IgD-negative memory B cell (primary cell): ENCODE results near the gene MPZL1. TPM values are rescaled to one million over a fixed set of nuclear protein-coding genes. Genes with fewer than 3 reads are reported as not detected.

Source experiments
- H3K27ac Mint-ChIP-seq, 3 donors: one replicate each; pipeline ENCODE4 v1.8.0; 2020 to 2022; ENCODE audit warnings: mild to moderate bottlenecking in 3 of 3, mixed read lengths in 3 of 3, moderate library complexity in 1 of 3
- H3K27me3 Mint-ChIP-seq: one replicate; pipeline ENCODE4 v1.8.0; 2021; ENCODE audit warnings: mixed read lengths
- H3K36me3 Mint-ChIP-seq: one replicate; pipeline ENCODE4 v1.8.0; 2020; ENCODE audit warnings: mild to moderate bottlenecking, mixed read lengths
- H3K4me1 Mint-ChIP-seq, 3 donors: one replicate each; pipeline ENCODE4 v1.8.0; 2020 to 2022; ENCODE audit warnings: mixed read lengths in 3 of 3, mild to moderate bottlenecking in 1 of 3
- H3K4me3 Mint-ChIP-seq, 4 donors: one replicate each; pipeline ENCODE4 v1.8.0; 2020 to 2022; ENCODE audit warnings: mild to moderate bottlenecking in 4 of 4, mixed read lengths in 4 of 4, moderate library complexity in 3 of 4
- H3K9me3 Mint-ChIP-seq, 3 donors: one replicate each; pipeline ENCODE4 v1.8.0; 2020 to 2021; ENCODE audit warnings: mixed read lengths in 3 of 3, mild to moderate bottlenecking in 1 of 3
- polyA plus RNA-seq: library from polyadenylated mRNA; unstranded; fragments of 300-500 nt; fragmentation: Illumina TruSeq; gene quantifications from one replicate; pipeline ENCODE4 v1.2.3, GENCODE V29; 2021

Gene MPZL1
- polyA plus RNA-seq, 1 donor from 2014 or later, result 33.8 TPM

GRCh38 chr1:167777269-167777650 is 55.5 kb downstream of the MPZL1 start:
- H3K4me1 Mint-ChIP-seq, result peaks cover 0 to 3% (median 2%) of the 10 kb centered on the region in 3 donors
- peaks cover 0 to 13% (median 3%) of the 10 kb centered on the region in 3 donors for H3K9me3 Mint-ChIP-seq
- no peaks in the 10 kb centered on the region for H3K27me3 Mint-ChIP-seq
- no peak overlapping the region for H3K4me3 Mint-ChIP-seq
- H3K36me3 Mint-ChIP-seq, result peaks cover 14% of the 10 kb centered on the region
- H3K27ac Mint-ChIP-seq, result peak overlapping the region in 1 of 3 donors; percentile 66

- Mint-ChIP-seq H3K36me3 (peaks cover 15% of the 10 kb centered on the region), H3K4me3 (no peak overlapping the region), H3K27ac (peak overlapping the region in 1 of 3 donors; percentile 32), H3K27me3 (no peaks in the 10 kb centered on the region), H3K4me1 (peaks cover 0 to 3% (median 0%) of the 10 kb centered on the region in 3 donors), H3K9me3 (peaks cover 0 to 13% (median 3%) of the 10 kb centered on the region in 3 donors)
Observed at GRCh38 chr1:167781558-167781957, 59.8 kb downstream of the MPZL1 start.

GRCh38 chr1:167782946-167783345 is 61.2 kb downstream of the MPZL1 start:
- H3K27me3 Mint-ChIP-seq, result no peaks in the 10 kb centered on the region
- H3K27ac Mint-ChIP-seq, result no peak overlapping the region
- no peaks in the 10 kb centered on the region for H3K4me1 Mint-ChIP-seq
- H3K9me3 Mint-ChIP-seq, result peaks cover 0 to 13% (median 3%) of the 10 kb centered on the region in 3 donors
- peaks cover 7% of the 10 kb centered on the region for H3K36me3 Mint-ChIP-seq
- H3K4me3 Mint-ChIP-seq, result no peak overlapping the region

- Mint-ChIP-seq H3K36me3 (peaks cover 7% of the 10 kb centered on the region), H3K9me3 (peaks cover 0 to 11% (median 0%) of the 10 kb centered on the region in 3 donors), H3K4me3 (no peak overlapping the region), H3K27me3 (no peaks in the 10 kb centered on the region), H3K27ac (no peak overlapping the region), H3K4me1 (no peaks in the 10 kb centered on the region)
Observed at GRCh38 chr1:167784876-167785550, 63.2 kb downstream of the MPZL1 start.

GRCh38 chr1:167786502-167786901 is 64.7 kb downstream of the MPZL1 start:
- Mint-ChIP-seq H3K27ac (no peak overlapping the region), H3K36me3 (peaks cover 5% of the 10 kb centered on the region), H3K27me3 (no peaks in the 10 kb centered on the region), H3K4me1 (no peaks in the 10 kb centered on the region), H3K9me3 (no peaks in the 10 kb centered on the region), H3K4me3 (no peak overlapping the region)

- no peaks in the 10 kb centered on the region for H3K27me3 Mint-ChIP-seq
- no peaks in the 10 kb centered on the region for H3K9me3 Mint-ChIP-seq
- H3K4me3 Mint-ChIP-seq, result no peak overlapping the region
- H3K36me3 Mint-ChIP-seq, result no peaks in the 10 kb centered on the region
- H3K27ac Mint-ChIP-seq, result no peak overlapping the region
- no peaks in the 10 kb centered on the region for H3K4me1 Mint-ChIP-seq
Observed at GRCh38 chr1:167789501-167789900, 67.7 kb downstream of the MPZL1 start.

GRCh38 chr1:167790117-167790516 is 68.3 kb downstream of the MPZL1 start:
- H3K27ac Mint-ChIP-seq, result peak overlapping the region in 1 of 3 donors; percentile 43
- H3K4me1 Mint-ChIP-seq, result no peaks in the 10 kb centered on the region
- H3K4me3 Mint-ChIP-seq, result no peak overlapping the region
- H3K9me3 Mint-ChIP-seq, result no peaks in the 10 kb centered on the region
- H3K27me3 Mint-ChIP-seq, result no peaks in the 10 kb centered on the region
- no peaks in the 10 kb centered on the region for H3K36me3 Mint-ChIP-seq

GRCh38 chr1:167791281-167792187 is 69.8 kb downstream of the MPZL1 start:
- H3K9me3 Mint-ChIP-seq, result no peaks in the 10 kb centered on the region
- H3K27ac Mint-ChIP-seq, result no peak overlapping the region
- H3K4me3 Mint-ChIP-seq, result no peak overlapping the region
- H3K36me3 Mint-ChIP-seq, result no peaks in the 10 kb centered on the region
- no peaks in the 10 kb centered on the region for H3K4me1 Mint-ChIP-seq
- H3K27me3 Mint-ChIP-seq, result no peaks in the 10 kb centered on the region

- no peaks in the 10 kb centered on the region for H3K4me1 Mint-ChIP-seq
- no peak overlapping the region for H3K4me3 Mint-ChIP-seq
- no peaks in the 10 kb centered on the region for H3K27me3 Mint-ChIP-seq
- no peak overlapping the region for H3K27ac Mint-ChIP-seq
- no peaks in the 10 kb centered on the region for H3K9me3 Mint-ChIP-seq
- no peaks in the 10 kb centered on the region for H3K36me3 Mint-ChIP-seq
Observed at GRCh38 chr1:167792188-167792565, 70.4 kb downstream of the MPZL1 start.

GRCh38 chr1:167794043-167794442 is 72.3 kb downstream of the MPZL1 start:
- no peak overlapping the region for H3K4me3 Mint-ChIP-seq
- peaks cover 0 to 2% (median 0%) of the 10 kb centered on the region in 3 donors for H3K4me1 Mint-ChIP-seq
- no peaks in the 10 kb centered on the region for H3K9me3 Mint-ChIP-seq
- H3K36me3 Mint-ChIP-seq, result no peaks in the 10 kb centered on the region
- no peaks in the 10 kb centered on the region for H3K27me3 Mint-ChIP-seq
- no peak overlapping the region for H3K27ac Mint-ChIP-seq

GRCh38 chr1:167795810-167796740 is 74.3 kb downstream of the MPZL1 start:
- H3K27ac Mint-ChIP-seq, result no peak overlapping the region
- H3K36me3 Mint-ChIP-seq, result no peaks in the 10 kb centered on the region
- no peak overlapping the region for H3K4me3 Mint-ChIP-seq
- H3K4me1 Mint-ChIP-seq, result peaks cover 0 to 2% (median 0%) of the 10 kb centered on the region in 3 donors
- no peaks in the 10 kb centered on the region for H3K27me3 Mint-ChIP-seq
- no peaks in the 10 kb centered on the region for H3K9me3 Mint-ChIP-seq

- no peaks in the 10 kb centered on the region for H3K9me3 Mint-ChIP-seq
- H3K4me1 Mint-ChIP-seq, result peaks cover 0 to 2% (median 0%) of the 10 kb centered on the region in 3 donors
- H3K36me3 Mint-ChIP-seq, result no peaks in the 10 kb centered on the region
- no peak overlapping the region for H3K27ac Mint-ChIP-seq
- H3K27me3 Mint-ChIP-seq, result no peaks in the 10 kb centered on the region
- H3K4me3 Mint-ChIP-seq, result no peak overlapping the region
Observed at GRCh38 chr1:167797015-167797414, 75.2 kb downstream of the MPZL1 start.

- no peaks in the 10 kb centered on the region for H3K36me3 Mint-ChIP-seq
- H3K27ac Mint-ChIP-seq, result no peak overlapping the region
- no peaks in the 10 kb centered on the region for H3K9me3 Mint-ChIP-seq
- peaks cover 4 to 6% (median 5%) of the 10 kb centered on the region in 3 donors for H3K4me1 Mint-ChIP-seq
- H3K4me3 Mint-ChIP-seq, result no peak overlapping the region
- no peaks in the 10 kb centered on the region for H3K27me3 Mint-ChIP-seq
Observed at GRCh38 chr1:167798952-167799351, 77.2 kb downstream of the MPZL1 start.

- no peaks in the 10 kb centered on the region for H3K27me3 Mint-ChIP-seq
- H3K36me3 Mint-ChIP-seq, result no peaks in the 10 kb centered on the region
- H3K4me1 Mint-ChIP-seq, result peaks cover 9 to 14% (median 9%) of the 10 kb centered on the region in 3 donors
- no peak overlapping the region for H3K27ac Mint-ChIP-seq
- H3K9me3 Mint-ChIP-seq, result no peaks in the 10 kb centered on the region
- H3K4me3 Mint-ChIP-seq, result no peak overlapping the region
Observed at GRCh38 chr1:167799747-167800146, 78.0 kb downstream of the MPZL1 start.

- Mint-ChIP-seq H3K4me3 (no peak overlapping the region), H3K36me3 (no peaks in the 10 kb centered on the region), H3K27me3 (no peaks in the 10 kb centered on the region), H3K4me1 (peaks cover 13 to 19% (median 14%) of the 10 kb centered on the region in 3 donors), H3K27ac (no peak overlapping the region), H3K9me3 (no peaks in the 10 kb centered on the region)
Observed at GRCh38 chr1:167800251-167800650, 78.5 kb downstream of the MPZL1 start.
